Sigmoid colon (tissue), 7 donors: ENCODE results near the gene MYO9A. TPM values are rescaled to one million over a fixed set of nuclear protein-coding genes. Genes with fewer than 3 reads are reported as not detected.

Experiments
- DNase-seq: peaks from one replicate; pipeline ENCODE4 v3.0.0-alpha.2; 2019
- H3K27ac ChIP-seq, 4 donors: fragments of 200-600 bp; sonication (generic); one replicate each; pipeline ENCODE4 v1.5.1; 2016 to 2019; ENCODE audit warnings: mild to moderate bottlenecking in 1 of 4
- H3K27me3 ChIP-seq, 3 donors: fragments of 200-600 bp; sonication (generic); one replicate each; pipeline ENCODE4 v1.5.1; 2019; ENCODE audit warnings: mild to moderate bottlenecking in 1 of 3
- H3K36me3 ChIP-seq, 4 donors: fragments of 200-600 bp; sonication (generic); one replicate each; pipeline ENCODE4 v1.5.1; 2016 to 2019
- H3K4me1 ChIP-seq, 4 donors: fragments of 200-600 bp; sonication (generic); one replicate each; pipeline ENCODE4 v1.5.1; 2017 to 2019
- H3K4me3 ChIP-seq, 4 donors: fragments of 200-600 bp; sonication (generic); one replicate each; pipeline ENCODE4 v1.5.1; 2017 to 2019; ENCODE audit warnings: mild to moderate bottlenecking in 2 of 4, moderate library complexity in 1 of 4
- H3K9me3 ChIP-seq, 4 donors: fragments of 200-600 bp in 3 of 4; sonication (generic) in 3 of 4; one replicate each; pipeline versions ENCODE4 v1.5.1 to v1.6.1; 2013 to 2019
- CTCF ChIP-seq, 4 experiments: fragments of 450-650 bp in 3 of 4; fragments of 200-600 bp in 1 of 4; IDR thresholded peaks; one replicate each; pipeline ENCODE4 v1.5.1; 2016 to 2019; ENCODE audit warnings: antibody characterized with exemption in 4 of 4, mild to moderate bottlenecking in 3 of 4, moderate library complexity in 2 of 4
- EP300 ChIP-seq, 4 donors: sonication (generic); formaldehyde crosslinking; IDR thresholded peaks; one replicate each; pipeline ENCODE4 v1.6.1; 2017; ENCODE audit warnings: antibody characterized with exemption in 4 of 4
- POLR2A ChIP-seq, 2 donors: fragments of 450-650 bp; IDR thresholded peaks; one replicate each; pipeline ENCODE4 v1.6.1; 2016; ENCODE audit warnings: antibody characterized with exemption in 2 of 2, mild to moderate bottlenecking in 2 of 2, moderate library complexity in 2 of 2
- POLR2AphosphoS5 ChIP-seq, 4 donors: sonication (generic); formaldehyde crosslinking; IDR thresholded peaks; one replicate each; pipeline ENCODE4 v1.6.1; 2017; ENCODE audit warnings: antibody characterized with exemption in 4 of 4
- WGBS, 2 donors: extraction: QIAGEN DNeasy Blood & Tissue Kit; methylation state at CpG; one replicate each; pipeline ENCODE4 v1.1.7; 2013; 5-methylcytosine and 5-hydroxymethylcytosine counted together
- intact Hi-C: fragments of 100-400 bp; cut with DNase I; formaldehyde crosslinking; loops from one replicate; pipeline ENCODE4 v1.15.1; 2023
- polyA plus RNA-seq, 3 donors: library from polyadenylated mRNA; stranded (reverse); fragments of 200-250 nt; gene quantifications; one replicate each; pipeline ENCODE4 v1.2.3, GENCODE V29; 2013
- total RNA-seq, 4 donors: library from RNA; depleted of rRNA; stranded (reverse); fragments of >200 nt; gene quantifications; one replicate each; pipeline ENCODE4 v1.1.0, GENCODE V29; 2016
- donor health status: healthy with polysubstance abuse.
- donor health status: Bipolar disorder and iron deficiency.
- donor health status: healthy.

MYO9A gene
- total and polyA plus RNA-seq, 7 donors, result 3.0 to 80.0 (median 55.8) TPM

GRCh38 chr15:71899674-71900073 lies 218.3 kb downstream of the MYO9A start:
- Histone ChIP-seq H3K4me3 (no peak overlapping the region), H3K36me3 (peaks cover 0 to 79% (median 27%) of the 10 kb centered on the region in 4 donors), H3K27ac (no peak overlapping the region), H3K27me3 (no peaks in the 10 kb centered on the region), H3K4me1 (no peaks in the 10 kb centered on the region), H3K9me3 (no peaks in the 10 kb centered on the region)
- 92 to 94% methylated on average over 5 of the region's 5 CpGs for WGBS, 2 donors
- DNase-seq, result no peak
- TF ChIP-seq EP300 (IDR thresholded peaks at IDR 0.05) (no peak), CTCF (IDR thresholded peaks at IDR 0.05) (no peak), POLR2A (IDR thresholded peaks at IDR 0.05) (no peak), POLR2AphosphoS5 (IDR thresholded peaks at IDR 0.05) (no peak)
- intact Hi-C loops, result no loop called here

GRCh38 chr15:71893691-71894090 lies 224.3 kb downstream of the MYO9A start:
- WGBS, 2 donors, result 95 to 96% methylated on average over 1 of the region's 1 CpG
- peaks cover 0 to 38% (median 14%) of the 10 kb centered on the region in 4 donors for H3K36me3 ChIP-seq
- intact Hi-C loops, result no loop called here

GRCh38 chr15:71892335-71892734 lies 225.6 kb downstream of the MYO9A start:
- Histone ChIP-seq H3K4me3 (no peak overlapping the region), H3K4me1 (peaks cover 0 to 3% (median 0%) of the 10 kb centered on the region in 4 donors), H3K36me3 (peaks cover 0 to 35% (median 10%) of the 10 kb centered on the region in 4 donors), H3K27me3 (no peaks in the 10 kb centered on the region), H3K9me3 (no peaks in the 10 kb centered on the region), H3K27ac (no peak overlapping the region)
- TF ChIP-seq CTCF (IDR thresholded peaks at IDR 0.05), result no peak
- TF ChIP-seq POLR2A (IDR thresholded peaks at IDR 0.05), result no peak
- no peak for TF ChIP-seq EP300 (IDR thresholded peaks at IDR 0.05)
- TF ChIP-seq POLR2AphosphoS5 (IDR thresholded peaks at IDR 0.05), result no peak
- intact Hi-C loops, result no loop called here
- DNase-seq, result no peak
- 16 to 68% methylated on average over 3 of the region's 3 CpGs for WGBS, 2 donors

More at GRCh38 chr15:71893691-71894090, 224.3 kb downstream of the MYO9A start:
- Histone ChIP-seq H3K27me3 (no peaks in the 10 kb centered on the region), H3K27ac (no peak overlapping the region), H3K9me3 (no peaks in the 10 kb centered on the region), H3K4me3 (no peak overlapping the region), H3K4me1 (peaks cover 0 to 3% (median 0%) of the 10 kb centered on the region in 4 donors)
- no peak for DNase-seq
- no peak for TF ChIP-seq POLR2AphosphoS5 (IDR thresholded peaks at IDR 0.05)
- no peak for TF ChIP-seq CTCF (IDR thresholded peaks at IDR 0.05)
- TF ChIP-seq EP300 (IDR thresholded peaks at IDR 0.05), result no peak
- no peak for TF ChIP-seq POLR2A (IDR thresholded peaks at IDR 0.05)

- no peaks in the 10 kb centered on the region for H3K27me3 ChIP-seq
- no peak for TF ChIP-seq CTCF (IDR thresholded peaks at IDR 0.05)
- TF ChIP-seq POLR2AphosphoS5 (IDR thresholded peaks at IDR 0.05), result no peak
- no peak for TF ChIP-seq POLR2A (IDR thresholded peaks at IDR 0.05)
- no peak for TF ChIP-seq EP300 (IDR thresholded peaks at IDR 0.05)
- intact Hi-C loops, result no loop called here
- no peak for DNase-seq
- no peaks in the 10 kb centered on the region for H3K9me3 ChIP-seq
- H3K27ac ChIP-seq, result no peak overlapping the region
- WGBS, 2 donors, result 46 to 72% methylated on average over 4 of the region's 4 CpGs
- peaks cover 0 to 42% (median 16%) of the 10 kb centered on the region in 4 donors for H3K36me3 ChIP-seq
- peaks cover 0 to 3% (median 0%) of the 10 kb centered on the region in 4 donors for H3K4me1 ChIP-seq
- H3K4me3 ChIP-seq, result no peak overlapping the region
Observed at GRCh38 chr15:71891026-71891425, 226.9 kb downstream of the MYO9A start.

- no peak for DNase-seq
- WGBS, 2 donors, result 45 to 90% methylated on average over 1 of the region's 1 CpG
- Histone ChIP-seq H3K36me3 (peaks cover 0 to 52% (median 17%) of the 10 kb centered on the region in 4 donors), H3K4me1 (peaks cover 0 to 3% (median 0%) of the 10 kb centered on the region in 4 donors), H3K27me3 (no peaks in the 10 kb centered on the region), H3K4me3 (no peak overlapping the region), H3K9me3 (no peaks in the 10 kb centered on the region), H3K27ac (no peak overlapping the region)
- no peak for TF ChIP-seq POLR2AphosphoS5 (IDR thresholded peaks at IDR 0.05)
- no peak for TF ChIP-seq POLR2A (IDR thresholded peaks at IDR 0.05)
- TF ChIP-seq EP300 (IDR thresholded peaks at IDR 0.05), result no peak
- TF ChIP-seq CTCF (IDR thresholded peaks at IDR 0.05), result no peak
- intact Hi-C loops, result loop anchor here (10.0 kb wide), 1 partner anchor 265 kb away; no protein-coding TSS in a partner anchor
Observed at GRCh38 chr15:71889947-71890346, 228.0 kb downstream of the MYO9A start.
